Mammary epithelial cell (primary cell): ENCODE measurements around the gene DPYSL4.

Source experiments
- CTCF ChIP-seq, 2 donors: IDR thresholded peaks in 1 of 2; conservative IDR thresholded peaks in 1 of 2; 2 replicates each; pipeline ENCODE4 v1.5.1; 2011 to 2012; ENCODE audit warnings: inconsistent platforms in 2 of 2, low read length in 2 of 2, mild to moderate bottlenecking in 2 of 2, control low read depth in 1 of 2, low read depth in 1 of 2; ENCODE audit not compliant: insufficient read depth in 1 of 2; ENCODE audit errors: extremely low read depth in 1 of 2
- EZH2 ChIP-seq: IDR thresholded peaks from 2 replicates; pipeline ENCODE4 v1.6.1; 2012; ENCODE audit warnings: low read length, inconsistent platforms, borderline replicate concordance

GRCh38 chr10:132228616-132229015 is 41.9 kb downstream of the DPYSL4 start:
- no peak for TF ChIP-seq CTCF (conservative IDR thresholded peaks at IDR 0.05 in 1 of 2, IDR thresholded peaks at IDR 0.05 in 1 of 2; ENCODE audit: extremely low read depth in 1 of 2, insufficient read depth in 1 of 2, low read depth in 1 of 2, low read length in 2 of 2)
- TF ChIP-seq EZH2: no peak
